GM19395 (cell line): ENCODE measurements around the gene CNKSR2.

Source experiments
- ATAC-seq: cut with Tn5 transposase; IDR thresholded peaks from one replicate; pipeline ENCODE4 v1.9.1; 2021; ENCODE audit warnings: mild to moderate bottlenecking, moderate library complexity; ENCODE audit not compliant: unreplicated experiment

Gene CNKSR2

GRCh38 chrX:21662761-21663160 lies 288.5 kb downstream of the CNKSR2 start:
- ATAC-seq, result no peak

GRCh38 chrX:21666252-21666651 lies 292.0 kb downstream of the CNKSR2 start:
- no peak for ATAC-seq

GRCh38 chrX:21666679-21667078 lies 292.5 kb downstream of the CNKSR2 start:
- ATAC-seq, result no peak

- ATAC-seq, result no peak
Measured at GRCh38 chrX:21674430-21675186, 300.4 kb downstream of the CNKSR2 start.

GRCh38 chrX:21675931-21676330 lies 301.7 kb downstream of the CNKSR2 start:
- no peak for ATAC-seq

- no peak for ATAC-seq
Measured at GRCh38 chrX:21678048-21678612, 303.9 kb downstream of the CNKSR2 start.

GRCh38 chrX:21683941-21684340 lies 309.7 kb downstream of the CNKSR2 start:
- no peak for ATAC-seq

GRCh38 chrX:21691512-21692018 lies 317.3 kb downstream of the CNKSR2 start:
- no peak for ATAC-seq

GRCh38 chrX:21698272-21698671 lies 324.1 kb downstream of the CNKSR2 start:
- ATAC-seq, result no peak

- no peak for ATAC-seq
Measured at GRCh38 chrX:21699136-21699535, 324.9 kb downstream of the CNKSR2 start.

- ATAC-seq, result no peak
Measured at GRCh38 chrX:21700275-21700674, 326.1 kb downstream of the CNKSR2 start.

- no peak for ATAC-seq
Measured at GRCh38 chrX:21700967-21701366, 326.7 kb downstream of the CNKSR2 start.

- ATAC-seq, result no peak
Measured at GRCh38 chrX:21702725-21703124, 328.5 kb downstream of the CNKSR2 start.
